A549 treated with ZK216348 at 1 μM for 4 hours (cell line): ENCODE measurements around the gene BTNL9. TPM values are rescaled to one million over a fixed set of nuclear protein-coding genes. Genes with fewer than 3 reads are reported as not detected.

Experiments used
- total RNA-seq: library from RNA; stranded (reverse); fragments of 200-300 nt; extraction: Qiagen RNA extraction; gene quantifications from 5 replicates; pipeline ENCODE4 v1.2.3, GENCODE V29; 2022; ENCODE audit warnings: low read depth

The BTNL9 gene
- total RNA-seq: 0.53 to 1.5 TPM (median 0.99 TPM) in 5 replicates

GRCh38 chr5:181039931-181040630, at the start of gene BTNL9:
TSS of gene BTNL9 (plus strand) at chr5:181040266. CDS start at chr5:181045490, 5,224 bp downstream.

Other genes with a start within 250 kb of the BTNL9 start
- gene MGAT1, start 237.5 kb upstream of the BTNL9 start, total RNA-seq: 62.1 to 94.2 TPM (median 87.7 TPM) in 5 replicates
- 7.0 to 10.4 TPM (median 9.7 TPM) in 5 replicates for gene ZFP62, start 179.0 kb upstream of the BTNL9 start, total RNA-seq
- not detected in 5 replicates for gene BTNL8, start 141.1 kb upstream of the BTNL9 start, total RNA-seq
- gene BTNL3, start 51.4 kb upstream of the BTNL9 start, total RNA-seq: not detected in 5 replicates
- gene OR2V1, start 90.9 kb downstream of the BTNL9 start, total RNA-seq: not detected in 5 replicates
- gene OR2V2, start 107.3 kb downstream of the BTNL9 start, total RNA-seq: not detected in 5 replicates
- gene TRIM7, start 164.9 kb downstream of the BTNL9 start, total RNA-seq: 36.6 to 46.1 TPM (median 43.5 TPM) in 5 replicates
- 18.1 to 29.1 TPM (median 28.4 TPM) in 5 replicates for gene TRIM41, start 183.0 kb downstream of the BTNL9 start, total RNA-seq
- 3,202 to 3,645 TPM (median 3,221 TPM) in 5 replicates for gene RACK1, start 203.6 kb downstream of the BTNL9 start, total RNA-seq
- 5.0 to 7.7 TPM (median 7.0 TPM) in 5 replicates for gene TRIM52, start 220.9 kb downstream of the BTNL9 start, total RNA-seq